Suppressor macrophage treated with lipopolysaccharide for 4 hours (primary cell): Measurements from ENCODE around the gene ORAI1.
A peak's percentile ranks its signal among the peaks of the same experiment; 100 is the strongest.
"Not testable (repeated sequence)": the region's sequence is repeated elsewhere in the genome, so short reads cannot be mapped to it uniquely, and the experiment has no call there.

ENCODE experiments used
- DNase-seq: peaks from one replicate; pipeline ENCODE4 v3.0.0-alpha.2; 2020

ORAI1 gene

GRCh38 chr12:121626087-121626852, at the start of gene ORAI1:
ORAI1 (plus strand) TSS chr12:121626530.
- peak; percentile 94 for DNase-seq

DNA sequence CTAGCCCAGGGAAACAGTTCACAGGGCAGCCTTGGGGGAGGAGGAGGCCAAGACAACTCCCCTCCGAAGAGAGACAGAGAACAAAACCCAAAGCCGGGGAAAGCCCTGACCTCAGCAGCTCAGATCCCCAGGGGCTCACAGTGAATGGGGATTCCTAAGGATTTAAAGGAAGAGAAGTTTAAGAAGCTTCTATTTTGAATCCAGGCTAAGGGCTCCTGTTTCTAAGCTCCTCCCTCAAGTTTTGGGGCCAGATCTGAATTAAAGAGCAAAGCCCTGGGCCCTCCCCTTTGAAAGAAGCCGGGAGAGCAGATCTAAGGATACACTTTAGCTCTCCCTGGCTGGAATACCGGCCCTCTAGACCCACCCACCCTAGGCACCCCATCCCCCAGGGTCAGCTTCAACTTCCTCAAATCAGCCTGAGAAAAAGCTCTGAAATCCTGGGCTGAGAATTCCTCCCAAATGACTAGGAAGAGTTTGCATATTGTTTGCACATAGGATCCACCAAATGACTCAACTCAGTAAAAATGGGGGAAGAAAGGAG, 49.4 kb upstream of the ORAI1 start:
- DNase-seq: peak; percentile 91

GRCh38 chr12:121577443-121578180, 48.7 kb upstream of the ORAI1 start:
- DNase-seq: no peak

DNA sequence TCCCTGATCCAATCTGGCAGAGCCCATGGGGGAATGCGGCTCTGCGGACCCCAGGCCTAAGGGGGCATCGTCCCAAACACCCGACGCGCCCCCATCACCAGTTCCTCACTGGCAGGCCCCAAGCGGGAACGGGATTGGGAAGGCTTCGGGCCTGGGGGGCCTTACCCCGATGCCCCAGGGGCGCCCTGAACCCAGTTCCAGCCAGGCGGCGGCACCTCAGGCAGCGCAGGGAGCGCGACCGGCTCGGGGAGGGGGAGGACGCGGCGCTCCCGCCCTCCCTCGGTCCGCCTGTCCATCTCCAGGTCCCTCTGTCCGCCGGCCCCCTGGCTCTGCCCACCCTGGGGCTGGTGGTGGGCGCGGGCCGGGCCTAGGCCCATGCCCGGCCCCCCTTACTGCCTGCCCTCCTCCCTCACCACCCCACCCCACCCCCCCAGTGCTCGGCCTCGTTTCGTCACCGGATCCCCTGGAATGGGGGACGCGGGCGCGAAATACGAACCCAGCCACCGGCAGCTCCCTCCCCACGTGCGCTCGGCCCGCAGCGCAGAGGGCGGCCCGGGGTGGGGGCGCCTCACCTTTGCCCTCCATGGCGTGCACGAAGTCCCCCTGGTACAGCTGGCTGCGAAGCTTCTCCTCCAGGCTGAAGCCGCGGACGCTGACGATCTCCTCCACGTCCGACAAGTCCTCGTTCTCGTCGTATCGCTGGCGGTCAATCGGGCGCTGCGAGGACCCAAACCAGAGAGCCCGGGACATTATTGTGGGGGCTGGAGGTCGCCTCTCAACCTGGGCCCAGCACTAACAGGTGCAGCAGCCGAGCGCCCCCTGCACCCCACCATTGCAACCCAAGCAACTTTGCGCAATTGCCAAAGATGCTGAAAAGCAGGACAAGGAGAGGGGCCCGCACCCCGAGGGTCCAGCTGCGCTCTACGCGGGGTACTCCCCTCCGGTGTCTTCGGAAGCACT, 47.8 kb upstream of the ORAI1 start:
- no peak for DNase-seq

DNA sequence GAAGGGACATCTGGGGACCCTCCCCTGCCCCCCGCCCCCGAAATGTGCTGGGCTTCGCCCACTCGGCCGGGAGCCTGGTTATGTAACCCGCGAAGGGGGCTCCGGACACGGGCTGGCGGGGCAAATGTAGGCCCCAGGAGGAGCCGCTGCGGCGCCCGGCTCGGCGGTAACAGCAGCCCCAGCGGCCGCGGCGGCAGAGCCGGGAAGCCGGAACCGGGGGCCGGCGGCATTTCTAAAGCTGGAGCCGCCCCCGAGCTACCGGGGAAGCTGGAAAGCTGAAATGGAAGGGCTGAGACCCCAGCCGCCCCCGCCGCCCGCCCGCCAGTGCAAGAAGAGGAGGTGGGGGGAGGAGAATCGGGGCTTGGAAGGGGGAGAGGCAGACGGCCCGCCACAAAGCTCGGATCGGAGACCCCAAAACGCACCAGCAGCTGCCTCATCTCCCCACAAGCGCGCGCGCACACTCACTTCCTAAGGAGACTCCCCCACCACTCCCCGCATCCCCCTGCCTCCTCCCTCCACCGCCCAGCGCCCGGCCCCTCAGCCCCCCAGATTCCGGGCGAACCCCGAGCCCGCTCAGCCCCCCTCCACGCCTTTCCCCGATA, 47.0 kb upstream of the ORAI1 start:
- DNase-seq: peak; percentile 39

GRCh38 chr12:121579981-121580868, 46.1 kb upstream of the ORAI1 start:
- peak; percentile 70 for DNase-seq

- DNase-seq: peak; percentile 59
Observed at GRCh38 chr12:121580959-121581685, 45.2 kb upstream of the ORAI1 start, which contains the start of gene KDM2B. KDM2B (minus strand) TSS chr12:121581023; CDS start chr12:121580911, 112 bp downstream.

GRCh38 chr12:121581686-121582429, 44.5 kb upstream of the ORAI1 start:
- peak; percentile 65 for DNase-seq

DNA sequence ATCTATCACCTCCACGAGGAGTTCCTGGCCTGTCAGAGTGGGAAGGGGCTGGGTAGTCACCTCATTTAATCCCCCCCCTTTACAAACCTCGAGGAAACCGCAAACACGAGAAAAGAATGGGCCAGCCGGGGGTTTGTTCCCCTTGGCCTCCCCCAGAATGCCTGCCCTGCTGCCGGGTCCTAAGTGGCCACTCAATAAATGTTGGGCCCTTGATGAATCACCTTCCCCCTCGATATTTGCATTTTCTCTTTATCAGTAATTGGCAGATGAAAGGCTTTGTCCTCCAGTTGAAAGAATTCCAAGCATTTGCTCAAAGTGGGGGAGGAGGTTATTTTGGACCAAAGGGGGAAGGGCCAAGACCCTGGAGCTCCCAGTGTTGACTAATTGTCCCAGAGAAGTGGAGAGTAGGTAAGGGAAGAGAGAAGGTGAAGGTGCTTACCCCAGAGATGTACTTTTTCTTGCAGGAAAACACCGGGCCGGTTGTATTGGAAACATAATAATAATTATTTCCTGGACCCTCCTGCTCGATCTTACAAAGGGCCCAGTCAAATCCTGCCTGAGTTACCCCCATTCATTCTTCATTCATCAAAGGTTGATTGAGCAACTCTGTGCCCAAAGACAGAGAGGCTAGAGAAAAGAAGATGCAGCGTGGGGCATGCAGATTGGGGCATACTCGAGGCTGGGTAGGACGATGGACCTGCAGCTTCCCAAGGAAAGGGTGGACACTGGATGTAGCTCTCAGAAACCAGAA, 43.6 kb upstream of the ORAI1 start:
- no peak for DNase-seq

DNA sequence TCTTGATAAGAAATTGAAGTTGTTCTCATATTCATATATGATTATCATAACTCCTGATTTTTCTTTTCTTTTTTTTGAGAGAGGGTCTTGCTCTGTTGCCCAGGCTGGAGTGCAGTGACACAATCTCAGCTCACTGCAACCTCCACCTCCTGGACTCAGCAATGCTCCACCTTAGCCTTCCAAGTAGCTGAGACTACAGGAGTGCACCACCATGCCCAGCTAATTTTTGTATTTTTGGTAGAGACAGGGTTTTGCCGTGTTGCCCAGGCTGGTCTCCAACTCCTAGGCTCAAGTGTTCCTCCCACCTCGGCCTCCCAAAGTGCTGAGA, 43.0 kb upstream of the ORAI1 start:
- not testable (repeated sequence) for DNase-seq

DNA sequence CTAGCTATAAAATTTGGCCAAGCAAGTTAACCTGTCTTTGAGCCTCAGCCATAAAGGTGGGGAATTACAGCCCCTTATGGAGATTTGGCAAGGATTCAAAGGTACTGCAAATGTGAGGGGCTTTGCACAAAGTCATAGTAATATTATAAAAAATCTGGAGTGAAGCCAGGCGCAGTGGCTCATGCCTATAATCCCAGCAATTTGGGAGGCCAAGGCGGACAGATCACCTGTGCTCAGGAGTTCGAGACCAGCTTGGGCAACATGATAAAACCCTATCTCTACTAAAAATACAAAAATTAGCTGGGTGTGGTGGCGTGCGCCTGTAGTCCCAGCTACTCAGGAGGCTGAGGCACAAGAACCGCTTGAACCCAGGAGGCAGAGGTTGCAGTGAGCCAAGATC, 41.4 kb upstream of the ORAI1 start:
- DNase-seq: not testable (repeated sequence)

GRCh38 chr12:121590476-121591143, 35.7 kb upstream of the ORAI1 start:
- peak; percentile 69 for DNase-seq

DNA sequence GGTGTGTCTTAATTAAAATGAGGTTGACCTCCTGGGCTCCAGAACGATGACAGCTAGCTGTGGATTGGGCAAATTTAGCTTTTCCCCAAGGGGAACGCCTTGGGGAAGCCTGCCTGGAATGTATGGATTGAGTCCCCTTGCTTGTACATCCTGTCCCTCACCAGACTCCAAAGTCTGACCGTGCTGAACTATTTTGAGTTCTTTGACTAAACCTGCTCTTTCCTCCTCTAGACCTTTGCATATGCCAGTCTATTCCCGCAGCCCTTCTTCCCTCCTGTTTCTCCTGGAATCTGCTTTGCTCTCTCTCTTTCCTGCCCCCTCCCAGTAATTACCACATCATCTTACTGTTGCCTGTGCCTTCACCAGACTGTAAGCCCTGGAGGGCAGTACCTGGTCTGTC, 34.0 kb upstream of the ORAI1 start:
- DNase-seq: no peak

DNA sequence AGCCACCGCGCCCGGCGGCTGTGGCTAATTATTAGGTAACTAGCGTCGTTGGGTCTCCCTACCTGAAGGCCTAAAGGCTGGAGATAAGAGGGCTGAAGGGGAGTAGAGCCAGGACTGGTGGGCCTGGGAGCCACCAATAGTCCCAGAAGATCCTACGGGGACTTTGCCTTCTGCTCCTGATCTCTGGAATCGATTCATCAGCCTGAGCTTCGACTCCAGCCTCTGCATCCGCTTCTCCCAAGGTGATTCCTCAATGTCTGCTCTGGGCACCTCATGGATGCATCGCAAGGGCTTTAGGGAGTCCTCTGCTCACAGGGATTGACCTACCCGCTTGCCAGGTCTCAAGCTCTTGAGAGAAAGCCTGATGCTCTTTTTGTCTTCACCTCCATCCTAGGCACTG, 30.8 kb upstream of the ORAI1 start:
- DNase-seq: no peak

DNA sequence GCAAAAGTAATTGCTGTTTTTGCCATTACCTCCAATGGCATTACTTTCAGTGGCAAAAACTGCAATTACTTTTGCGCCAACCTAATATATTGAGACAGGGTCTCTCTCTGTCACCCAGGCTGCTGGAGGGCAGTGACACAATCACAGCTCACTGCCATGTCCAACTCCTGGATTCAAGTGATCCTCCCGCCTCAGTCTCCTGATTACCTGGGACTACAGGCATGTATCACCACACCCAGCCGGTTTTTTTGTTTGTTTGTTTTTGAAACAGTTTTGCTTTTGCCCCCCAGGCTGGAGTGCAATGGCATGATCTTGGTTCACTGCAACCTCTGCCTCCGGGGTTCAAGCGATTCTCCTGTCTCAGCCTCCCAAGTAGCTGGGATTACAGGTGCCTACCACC, 29.8 kb upstream of the ORAI1 start:
- DNase-seq: no peak

GRCh38 chr12:121600702-121601336, 25.5 kb upstream of the ORAI1 start:
- no peak for DNase-seq

DNA sequence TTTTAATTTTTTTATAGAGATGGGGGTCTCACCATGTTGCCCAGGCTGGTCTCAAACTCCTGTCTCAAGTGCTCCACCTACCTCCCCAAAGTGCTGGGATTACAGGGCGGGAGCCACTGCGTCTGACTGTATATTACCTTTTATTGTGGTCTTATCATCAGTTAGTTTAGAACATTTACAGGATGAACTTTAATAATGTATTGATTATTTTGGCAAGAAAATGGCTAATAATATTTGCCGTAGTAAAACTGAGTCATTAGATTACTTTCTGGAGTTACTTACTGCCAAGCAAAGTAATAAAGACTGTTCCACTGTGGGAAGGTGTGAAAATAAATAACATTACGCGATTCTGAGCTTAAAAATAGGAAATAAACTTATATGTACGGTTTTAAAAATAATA, 23.6 kb upstream of the ORAI1 start:
- no peak for DNase-seq

DNA sequence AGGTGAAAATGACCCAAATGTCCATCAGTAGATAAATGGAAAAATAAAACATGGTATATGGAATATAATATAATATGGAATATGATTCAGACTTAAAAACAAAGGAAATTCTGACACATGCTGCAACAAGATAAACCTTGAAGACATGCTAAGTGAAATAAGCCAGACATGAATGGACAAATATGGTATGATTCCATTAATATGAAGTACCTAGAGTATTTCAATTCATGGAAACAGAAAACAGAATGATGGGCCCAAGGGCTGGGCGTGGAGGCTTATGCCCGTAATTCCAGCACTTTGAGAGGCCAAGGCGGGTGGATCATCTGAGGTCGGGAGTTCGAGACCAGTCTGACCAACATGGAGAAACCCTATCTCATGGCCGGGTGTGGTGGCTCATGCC, 22.7 kb upstream of the ORAI1 start:
- DNase-seq: no peak
